OCI-LY7 (cell line): ENCODE data around the gene SLC22A7. TPM values are rescaled to one million over a fixed set of nuclear protein-coding genes. Genes with fewer than 3 reads are reported as not detected.

Experiments
- BruUV-seq: library from RNA; stranded (reverse); fragments of 400-500 nt; replicated peaks from 2 replicates; lab custom pipeline; 2021; lab: Mats Ljungman, UMichigan
- CTCF ChIA-PET: fragments of 300-600 bp; sonication (Branson Sonifier 250); formaldehyde crosslinking; loops from one replicate; lab custom pipeline; 2022; ENCODE audit warnings: antibody characterized with exemption; ENCODE audit not compliant: unreplicated experiment; lab: Charles Lee
- POLR2A ChIA-PET: fragments of 300-600 bp; sonication (Branson Sonifier 250); formaldehyde crosslinking; loops from one replicate; lab custom pipeline; 2022; ENCODE audit warnings: antibody characterized with exemption; lab: Charles Lee
- DNase-seq: peaks from one replicate; pipeline ENCODE4 v3.0.0-alpha.2; 2015; ENCODE audit warnings: low spot score
- H2AFZ ChIP-seq: fragments of 200-600 bp; sonication (generic), shearing (Covaris generic); 2 replicates; pipeline ENCODE4 v1.6.1; 2014; ENCODE audit warnings: mild to moderate bottlenecking, antibody characterized with exemption, low read length, moderate library complexity
- H3K27ac ChIP-seq: fragments of 200-600 bp; sonication (generic); 2 replicates; pipeline ENCODE4 v1.5.1; 2014; ENCODE audit warnings: mixed run types, low read depth, mild to moderate bottlenecking, moderate library complexity, low read length, inconsistent platforms; ENCODE audit not compliant: poor library complexity, severe bottlenecking
- H3K36me3 ChIP-seq: fragments of 200-600 bp; sonication (generic); 2 replicates; pipeline ENCODE4 v1.6.1; 2014; ENCODE audit warnings: mild to moderate bottlenecking, antibody characterized with exemption, low read length, moderate library complexity, mixed read lengths; ENCODE audit not compliant: insufficient read depth
- H3K4me1 ChIP-seq: fragments of 200-600 bp; sonication (generic); 2 replicates; pipeline ENCODE4 v1.5.1; 2014; ENCODE audit warnings: mild to moderate bottlenecking, low read length; ENCODE audit not compliant: insufficient read depth, poor library complexity, severe bottlenecking
- H3K4me2 ChIP-seq: fragments of 200-600 bp; sonication (generic); 2 replicates; pipeline ENCODE4 v1.6.1; 2014; ENCODE audit warnings: mild to moderate bottlenecking, low read length
- H3K4me3 ChIP-seq: fragments of 200-600 bp; sonication (generic); 2 replicates; pipeline ENCODE4 v1.5.1; 2014; ENCODE audit warnings: mild to moderate bottlenecking, low read depth, low read length; ENCODE audit not compliant: poor library complexity, severe bottlenecking
- H3K79me2 ChIP-seq: fragments of 200-600 bp; sonication (generic); 2 replicates; pipeline ENCODE4 v1.6.1; 2016; ENCODE audit warnings: low read depth, mild to moderate bottlenecking, low read length, moderate library complexity, mixed read lengths; ENCODE audit not compliant: insufficient read depth
- H3K9me2 ChIP-seq: fragments of 200-600 bp; sonication (generic); 2 replicates; pipeline ENCODE4 v1.6.1; 2016; ENCODE audit warnings: mild to moderate bottlenecking, low read length, mixed read lengths; ENCODE audit not compliant: insufficient read depth
- H3K9me3 ChIP-seq: fragments of 200-600 bp; sonication (generic); 2 replicates; pipeline ENCODE4 v1.6.1; 2014; ENCODE audit warnings: mild to moderate bottlenecking, mixed run types, low read length, mixed read lengths
- H4K20me1 ChIP-seq: fragments of 200-600 bp; sonication (generic); 2 replicates; pipeline ENCODE4 v1.6.1; 2014; ENCODE audit warnings: mild to moderate bottlenecking, antibody characterized with exemption, low read length, moderate library complexity, mixed read lengths; ENCODE audit not compliant: insufficient read depth
- CTCF ChIP-seq: fragments of 200-600 bp; sonication (generic); conservative IDR thresholded peaks from 2 replicates; pipeline ENCODE4 v1.5.1; 2014; ENCODE audit warnings: mild to moderate bottlenecking, antibody characterized with exemption, low read length, moderate library complexity, mixed read lengths
- EZH2phosphoT487 ChIP-seq: fragments of 200-600 bp; sonication (generic); IDR thresholded peaks from 2 replicates; pipeline ENCODE4 v1.6.1; 2018; ENCODE audit warnings: low read depth, borderline replicate concordance, mild to moderate bottlenecking, mixed run types, antibody characterized with exemption, low read length, moderate library complexity, mixed read lengths
- intact Hi-C: fragments of 100-400 bp; cut with micrococcal nuclease; formaldehyde crosslinking; loops from one replicate; pipeline ENCODE4 v1.10.0; 2022; ENCODE audit not compliant: unreplicated experiment
- total RNA-seq, 2 experiments: library from RNA; depleted of rRNA in 1 of 2; stranded (reverse); fragments of >200 nt in 1 of 2; shearing (Covaris generic) in 1 of 2; gene quantifications; 2 replicates each; pipeline ENCODE4 v1.2.3, GENCODE V29; 2014 to 2022

The SLC22A7 gene
- total RNA-seq, 2 experiments from 2014 or later = not detected

- no peak for DNase-seq
- H4K20me1 ChIP-seq = no peaks in the 10 kb centered on the region
- no peaks in the 10 kb centered on the region for H3K4me1 ChIP-seq
- H3K9me2 ChIP-seq = no peaks in the 10 kb centered on the region
- H3K79me2 ChIP-seq = no peaks in the 10 kb centered on the region
- BruUV-seq = no TSS peak
- no peaks in the 10 kb centered on the region for H3K36me3 ChIP-seq
- no peak overlapping the region for H3K4me2 ChIP-seq
- intact Hi-C loops = no loop called here
- TF ChIP-seq EZH2phosphoT487 (no peak), CTCF (no peak)
- no peak overlapping the region for H3K4me3 ChIP-seq
- no peak overlapping the region for H3K27ac ChIP-seq
- ChIA-PET POLR2A (no interaction called here), CTCF (no interaction called here)
- H2AFZ ChIP-seq = no peak overlapping the region
- no peaks in the 10 kb centered on the region for H3K9me3 ChIP-seq
These were observed 10.1 kb upstream of the SLC22A7 start for GRCh38 chr6:43287717-43288679.

GRCh38 chr6:43290339-43290904 is 7.6 kb upstream of the SLC22A7 start:
- H3K4me1 ChIP-seq = no peaks in the 10 kb centered on the region
- H4K20me1 ChIP-seq = no peaks in the 10 kb centered on the region
- no peak for TF ChIP-seq CTCF
- TF ChIP-seq EZH2phosphoT487 = no peak
- no peak overlapping the region for H3K27ac ChIP-seq
- no peaks in the 10 kb centered on the region for H3K36me3 ChIP-seq
- H3K9me3 ChIP-seq = no peaks in the 10 kb centered on the region
- no peak for DNase-seq
- H3K9me2 ChIP-seq = no peaks in the 10 kb centered on the region
- no peak overlapping the region for H2AFZ ChIP-seq
- BruUV-seq = no TSS peak
- CTCF ChIA-PET = no interaction called here
- POLR2A ChIA-PET = no interaction called here
- H3K4me3 ChIP-seq = no peak overlapping the region
- intact Hi-C loops = no loop called here
- no peaks in the 10 kb centered on the region for H3K79me2 ChIP-seq
- H3K4me2 ChIP-seq = no peak overlapping the region
